Stimulated activated naive CD4-positive, alpha-beta T cell treated with Interleukin-2 at 50 U/mL for 16 hours (primary cell): ENCODE results near the gene GUF1.
A peak's percentile ranks its signal among the peaks of the same experiment; 100 is the strongest.

ENCODE experiments used
- DNase-seq: peaks from one replicate; lab custom pipeline; 2025; lab: John Stamatoyannopoulos, UW

The GUF1 gene, protein sequence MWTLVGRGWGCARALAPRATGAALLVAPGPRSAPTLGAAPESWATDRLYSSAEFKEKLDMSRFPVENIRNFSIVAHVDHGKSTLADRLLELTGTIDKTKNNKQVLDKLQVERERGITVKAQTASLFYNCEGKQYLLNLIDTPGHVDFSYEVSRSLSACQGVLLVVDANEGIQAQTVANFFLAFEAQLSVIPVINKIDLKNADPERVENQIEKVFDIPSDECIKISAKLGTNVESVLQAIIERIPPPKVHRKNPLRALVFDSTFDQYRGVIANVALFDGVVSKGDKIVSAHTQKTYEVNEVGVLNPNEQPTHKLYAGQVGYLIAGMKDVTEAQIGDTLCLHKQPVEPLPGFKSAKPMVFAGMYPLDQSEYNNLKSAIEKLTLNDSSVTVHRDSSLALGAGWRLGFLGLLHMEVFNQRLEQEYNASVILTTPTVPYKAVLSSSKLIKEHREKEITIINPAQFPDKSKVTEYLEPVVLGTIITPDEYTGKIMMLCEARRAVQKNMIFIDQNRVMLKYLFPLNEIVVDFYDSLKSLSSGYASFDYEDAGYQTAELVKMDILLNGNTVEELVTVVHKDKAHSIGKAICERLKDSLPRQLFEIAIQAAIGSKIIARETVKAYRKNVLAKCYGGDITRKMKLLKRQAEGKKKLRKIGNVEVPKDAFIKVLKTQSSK

GRCh38 chr4:44678094-44679041, at the start of gene GUF1:
GUF1 (plus strand) TSS chr4:44678420; CDS start chr4:44678623, 203 bp downstream.
- DNase-seq: peak; percentile 85

- peak; percentile 1 for DNase-seq
Measured at GRCh38 chr4:44629280-44629866, 48.8 kb upstream of the GUF1 start.

DNA sequence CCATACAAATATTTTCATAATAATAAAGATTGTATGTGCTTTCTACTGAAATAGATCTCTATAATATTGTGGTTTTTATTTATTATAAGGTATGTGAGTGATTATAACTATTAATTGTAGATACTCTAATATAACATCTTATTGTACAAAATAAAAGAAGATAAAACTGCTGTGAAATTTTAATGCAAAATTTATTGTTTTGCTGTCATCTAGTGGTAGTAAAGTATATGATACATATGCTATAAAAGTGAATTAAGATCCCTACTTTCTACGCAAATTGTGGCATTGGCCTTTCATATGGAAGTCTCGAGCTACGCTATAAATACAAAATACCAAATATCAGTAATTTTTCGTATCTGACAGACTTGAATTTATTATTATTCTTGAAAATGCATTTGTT, 46.1 kb upstream of the GUF1 start:
- DNase-seq: no peak

DNA sequence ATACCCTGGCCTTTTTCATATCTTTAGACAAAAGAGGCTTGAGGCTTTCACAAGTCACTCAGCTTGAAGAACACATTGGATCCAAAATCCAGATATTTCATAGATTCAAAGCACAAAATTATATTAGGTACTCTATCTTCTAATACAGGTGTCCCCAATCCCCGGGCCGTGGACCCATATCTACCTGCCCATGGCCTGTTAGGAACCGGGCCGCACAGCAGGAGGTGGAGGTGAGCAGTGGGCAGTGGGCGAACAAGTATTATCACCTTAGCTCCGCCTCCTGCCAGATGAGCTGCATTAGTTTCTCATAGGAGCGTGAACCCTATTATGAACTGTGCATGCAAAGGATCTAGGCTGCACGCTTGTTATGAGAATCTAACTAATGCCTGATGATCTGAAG, 45.5 kb upstream of the GUF1 start:
- DNase-seq: no peak

DNA sequence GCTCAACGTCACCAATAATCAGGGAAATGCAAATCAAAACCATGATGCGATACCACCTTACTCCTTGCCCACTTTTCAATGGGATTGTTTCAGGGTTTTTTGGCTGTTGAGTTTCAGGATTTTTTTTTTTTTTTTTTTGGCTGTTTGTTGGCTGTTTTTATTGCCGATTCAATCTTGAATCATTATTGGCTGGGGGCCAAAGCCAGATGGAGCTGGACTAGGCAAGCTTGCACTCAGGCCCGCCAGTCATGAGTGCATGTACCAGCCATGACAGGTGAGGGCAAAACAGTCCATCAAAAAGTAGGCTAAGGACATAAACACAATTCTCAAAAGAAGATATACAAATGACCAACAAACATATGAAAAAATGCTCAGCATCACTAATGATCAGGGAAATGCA, 40.1 kb upstream of the GUF1 start:
- DNase-seq: no peak

DNA sequence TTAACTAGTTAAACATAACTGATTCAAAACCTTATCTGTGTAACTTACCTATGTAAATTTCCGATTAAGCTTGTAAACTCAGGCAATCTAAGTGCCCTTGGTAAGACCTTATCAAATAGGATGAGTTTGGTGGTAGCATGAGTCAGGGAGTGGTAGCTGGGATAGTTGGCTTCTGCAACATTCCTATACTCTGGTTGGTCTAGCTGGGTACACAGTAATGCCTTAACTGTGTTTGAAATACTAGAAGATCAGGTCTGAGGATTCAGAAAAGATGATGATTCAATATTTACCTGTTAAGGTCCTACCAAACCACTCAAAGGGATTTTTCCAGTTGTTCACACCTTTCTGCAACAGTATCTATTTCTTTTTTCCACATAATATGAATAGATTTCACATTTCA, 32.1 kb upstream of the GUF1 start:
- no peak for DNase-seq

DNA sequence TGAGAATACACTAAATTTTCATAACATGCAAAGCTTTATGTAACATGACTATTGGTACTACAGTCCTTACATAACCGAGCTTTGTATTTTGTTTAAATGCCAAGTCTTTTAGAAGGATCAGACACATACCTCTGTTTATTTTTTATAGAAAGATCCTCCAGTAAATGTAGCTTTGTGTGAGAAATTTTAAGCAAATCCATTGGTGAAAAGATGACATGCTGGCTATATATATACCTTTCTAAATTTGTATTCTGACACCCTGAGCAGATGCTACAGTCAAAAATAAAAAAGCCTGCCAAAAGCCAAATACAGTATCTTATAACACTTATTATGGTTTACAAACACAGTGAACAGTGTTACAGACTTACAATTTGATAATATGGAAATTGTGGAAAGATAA, 26.8 kb upstream of the GUF1 start, which contains the start of gene YIPF7:
YIPF7 (minus strand) TSS at position 201 of the 400 bp plus-strand sequence. CDS start 1,525 bp downstream, outside the sequence.
- no peak for DNase-seq

- no peak for DNase-seq
Measured at GRCh38 chr4:44652002-44652401, 26.2 kb upstream of the GUF1 start.

DNA sequence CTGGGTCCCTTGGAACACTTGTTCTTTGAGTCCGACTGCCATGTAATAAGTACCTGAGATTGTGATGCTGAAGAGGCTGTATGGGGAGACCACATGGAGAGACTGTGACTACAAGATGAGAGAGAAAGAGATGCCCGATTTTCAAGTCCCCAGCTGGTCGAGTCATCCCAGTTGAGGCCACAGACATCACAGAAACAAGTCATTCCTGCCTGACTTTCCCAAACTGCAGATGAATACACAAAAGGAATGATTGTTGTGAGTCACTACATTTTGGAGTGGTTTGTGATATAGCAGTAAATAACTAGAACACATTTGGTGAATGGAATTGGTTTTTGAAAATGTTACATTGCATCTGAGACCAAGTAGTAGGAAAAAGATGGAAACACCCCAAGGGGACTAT, 17.8 kb upstream of the GUF1 start:
- no peak for DNase-seq

- no peak for DNase-seq
Measured at GRCh38 chr4:44661940-44662622, 16.1 kb upstream of the GUF1 start.

GRCh38 chr4:44662623-44663005, 15.6 kb upstream of the GUF1 start:
- DNase-seq: no peak

- DNase-seq: no peak
Measured at GRCh38 chr4:44663539-44664263, 14.5 kb upstream of the GUF1 start.

DNA sequence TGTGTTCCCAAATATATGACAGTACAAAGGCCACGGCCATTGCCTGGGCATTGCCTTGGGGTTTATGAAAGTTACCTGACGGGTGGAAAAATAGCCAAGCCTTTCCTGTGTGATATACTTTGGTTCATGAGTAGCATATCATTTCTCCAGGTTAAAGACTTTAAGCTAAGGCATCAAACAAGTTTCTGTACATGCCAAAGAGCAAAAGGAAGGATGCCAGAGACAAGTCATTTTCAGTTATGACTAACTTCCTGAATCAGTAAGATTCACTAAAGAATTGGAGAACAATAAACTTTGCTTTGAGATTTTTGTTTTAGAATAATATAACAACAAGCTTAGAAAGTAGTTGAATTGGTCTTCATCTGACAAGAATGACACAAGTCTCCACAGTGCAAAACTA, 9.7 kb upstream of the GUF1 start:
- DNase-seq: no peak

GRCh38 chr4:44670506-44671199, 7.6 kb upstream of the GUF1 start:
- DNase-seq: no peak

- no peak for DNase-seq
Measured at GRCh38 chr4:44671636-44672035, 6.6 kb upstream of the GUF1 start.

- no peak for DNase-seq
Measured at GRCh38 chr4:44674471-44674870, 3.7 kb upstream of the GUF1 start.

- DNase-seq: no peak
Measured at GRCh38 chr4:44675366-44675765, 2.9 kb upstream of the GUF1 start.

GRCh38 chr4:44679060-44679459, 840 bp downstream of the GUF1 start:
- no peak for DNase-seq

DNA sequence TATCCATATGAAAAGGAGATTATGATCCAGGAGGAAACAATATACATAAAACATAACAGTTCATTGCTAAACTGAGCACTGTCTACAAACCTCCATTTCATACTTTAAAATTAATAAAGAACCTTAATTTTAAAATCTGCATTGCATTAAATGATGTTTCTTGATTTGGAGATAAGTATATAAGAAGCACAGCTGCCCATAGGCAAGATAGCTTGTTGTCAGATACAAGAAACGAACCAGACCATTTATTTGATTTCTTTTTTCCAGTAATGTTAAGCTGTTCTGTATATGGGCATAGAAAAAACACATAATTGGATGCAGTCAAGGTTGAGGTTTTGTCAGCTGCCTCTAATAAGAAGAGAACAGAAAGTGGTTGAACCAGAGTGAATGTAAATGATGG, 6.4 kb downstream of the GUF1 start:
- no peak for DNase-seq

DNA sequence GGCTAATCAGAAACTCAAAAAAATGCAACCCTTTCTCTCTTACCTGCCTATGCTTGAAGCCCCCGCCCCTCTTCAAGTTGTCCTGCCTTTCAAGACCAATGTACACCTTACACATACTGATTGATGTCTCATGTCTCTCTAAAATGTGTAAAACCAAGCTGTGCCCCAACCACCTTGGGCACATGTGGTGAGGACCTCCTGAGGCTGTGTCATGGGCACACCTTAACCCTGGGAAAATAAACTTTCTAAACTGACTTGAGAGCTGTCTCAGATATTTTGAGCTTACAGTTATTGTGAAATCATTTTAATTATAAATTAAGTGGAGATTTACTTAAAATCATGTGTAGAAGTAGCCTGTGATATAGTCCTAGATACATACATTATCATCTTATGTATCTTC, 22.2 kb downstream of the GUF1 start:
- DNase-seq: no peak
